HG02798 (cell line): Measurements from ENCODE around the gene INTS14.
"Not testable (repeated sequence)": the region's sequence is repeated elsewhere in the genome, so short reads cannot be mapped to it uniquely, and the experiment has no call there.

Experiments used
- ATAC-seq: cut with Tn5 transposase; IDR thresholded peaks from one replicate; pipeline ENCODE4 v1.9.1; 2021; ENCODE audit warnings: mild to moderate bottlenecking; ENCODE audit not compliant: unreplicated experiment, poor library complexity

Gene INTS14

GRCh38 chr15:65583701-65584100, 27.2 kb downstream of the INTS14 start:
- no peak for ATAC-seq

GRCh38 chr15:65580287-65580686, 30.6 kb downstream of the INTS14 start:
- no peak for ATAC-seq

GRCh38 chr15:65579762-65580161, 31.2 kb downstream of the INTS14 start:
- ATAC-seq = no peak

- ATAC-seq = no peak
These were observed 31.8 kb downstream of the INTS14 start for GRCh38 chr15:65578904-65579728.

- no peak for ATAC-seq
These were observed 33.6 kb downstream of the INTS14 start for GRCh38 chr15:65577129-65577996.

- ATAC-seq = no peak
These were observed 34.3 kb downstream of the INTS14 start for GRCh38 chr15:65576664-65577063.

GRCh38 chr15:65571971-65572370, 39.0 kb downstream of the INTS14 start:
- no peak for ATAC-seq

GRCh38 chr15:65569728-65570127, 41.2 kb downstream of the INTS14 start:
- no peak for ATAC-seq

GRCh38 chr15:65561934-65562333, 49.0 kb downstream of the INTS14 start:
- no peak for ATAC-seq

- no peak for ATAC-seq
These were observed 51.0 kb downstream of the INTS14 start for GRCh38 chr15:65559941-65560340.

- ATAC-seq = no peak
These were observed 51.8 kb downstream of the INTS14 start for GRCh38 chr15:65558997-65559760.

- no peak for ATAC-seq
These were observed 52.6 kb downstream of the INTS14 start for GRCh38 chr15:65558336-65558735.

GRCh38 chr15:65556622-65557021, 54.3 kb downstream of the INTS14 start:
- ATAC-seq = no peak

GRCh38 chr15:65553691-65554090, 57.2 kb downstream of the INTS14 start:
- no peak for ATAC-seq

- not testable (repeated sequence) for ATAC-seq
These were observed 58.1 kb downstream of the INTS14 start for GRCh38 chr15:65552851-65553250.

- no peak for ATAC-seq
These were observed 59.7 kb downstream of the INTS14 start for GRCh38 chr15:65551183-65551582.

- ATAC-seq = no peak
These were observed 60.2 kb downstream of the INTS14 start for GRCh38 chr15:65550681-65551098.

- ATAC-seq = not testable (repeated sequence)
These were observed 61.6 kb downstream of the INTS14 start for GRCh38 chr15:65549288-65549687.

- ATAC-seq = no peak
These were observed 63.1 kb downstream of the INTS14 start for GRCh38 chr15:65547841-65548240.

GRCh38 chr15:65541231-65541820, 69.6 kb downstream of the INTS14 start:
- no peak for ATAC-seq
